Mesendoderm (in vitro differentiated cells): ENCODE results near the gene MISP.

Experiments used
- DNase-seq: peaks from one replicate; pipeline ENCODE4 v3.0.0; 2013
- H2AK5ac ChIP-seq: 2 replicates; pipeline ENCODE4 v1.6.1; 2013; ENCODE audit warnings: low read length, inconsistent platforms
- H2BK120ac ChIP-seq: 2 replicates; pipeline ENCODE4 v1.6.1; 2013; ENCODE audit warnings: low read depth, mild to moderate bottlenecking, low read length, moderate library complexity, mixed read lengths
- H2BK15ac ChIP-seq: replicated peaks from 2 replicates; pipeline ENCODE4 v1.6.1; 2013; ENCODE audit warnings: low read depth, mild to moderate bottlenecking, moderate library complexity
- H2BK5ac ChIP-seq: 2 replicates; pipeline ENCODE4 v1.6.1; 2013; ENCODE audit warnings: low read length, inconsistent platforms
- H3K18ac ChIP-seq: 2 replicates; pipeline ENCODE4 v1.6.1; 2013; ENCODE audit warnings: mild to moderate bottlenecking, low read length, mixed read lengths
- H3K23ac ChIP-seq: one replicate; pipeline ENCODE4 v1.6.1; 2013; ENCODE audit warnings: low read length
- H3K27ac ChIP-seq: 2 replicates; pipeline ENCODE4 v1.5.1; 2013; ENCODE audit warnings: low read depth, mild to moderate bottlenecking, inconsistent platforms, low read length, moderate library complexity
- H3K27me3 ChIP-seq: 2 replicates; pipeline ENCODE4 v1.6.1; 2013; ENCODE audit warnings: low read length, control low read depth, mild to moderate bottlenecking, inconsistent platforms; ENCODE audit not compliant: insufficient read depth, poor library complexity
- H3K36me3 ChIP-seq: 2 replicates; pipeline ENCODE4 v1.6.1; 2013; ENCODE audit warnings: low read length, inconsistent platforms; ENCODE audit not compliant: control insufficient read depth, insufficient read depth
- H3K4ac ChIP-seq: one replicate; pipeline ENCODE4 v1.6.1; 2013; ENCODE audit warnings: low read depth, mild to moderate bottlenecking, low read length, moderate library complexity
- H3K4me1 ChIP-seq: 2 replicates; pipeline ENCODE4 v1.6.1; 2013; ENCODE audit warnings: low read depth, low read length, inconsistent platforms; ENCODE audit not compliant: control insufficient read depth
- H3K4me2 ChIP-seq: 2 replicates; pipeline ENCODE4 v1.6.1; 2013; ENCODE audit warnings: low read length
- H3K4me3 ChIP-seq: 2 replicates; pipeline ENCODE4 v1.5.1; 2013; ENCODE audit warnings: mild to moderate bottlenecking, low read length
- H3K56ac ChIP-seq: one replicate; pipeline ENCODE4 v1.6.1; 2013; ENCODE audit warnings: low read length
- H3K79me1 ChIP-seq: 2 replicates; pipeline ENCODE4 v1.6.1; 2013; ENCODE audit warnings: low read length, inconsistent platforms
- H3K79me2 ChIP-seq: 2 replicates; pipeline ENCODE4 v1.6.1; 2013; ENCODE audit warnings: mild to moderate bottlenecking, low read length; ENCODE audit not compliant: control insufficient read depth, insufficient read depth
- H3K9ac ChIP-seq: 2 replicates; pipeline ENCODE4 v1.6.1; 2013; ENCODE audit warnings: low read length, inconsistent platforms
- H4K5ac ChIP-seq: one replicate; pipeline ENCODE4 v1.6.1; 2013; ENCODE audit warnings: low read length
- H4K8ac ChIP-seq: one replicate; pipeline ENCODE4 v1.6.1; 2013; ENCODE audit warnings: low read depth, mild to moderate bottlenecking, control low read depth, low read length, moderate library complexity
- WGBS: extraction: QIAGEN DNeasy Blood & Tissue Kit; methylation state at CpG from one replicate; pipeline ENCODE4 v1.1.7; 2013; ENCODE audit warnings: low lambda C conversion rate, missing lambda C conversion rate; ENCODE audit not compliant: insufficient coverage; ENCODE audit errors: extremely low coverage; 5-methylcytosine and 5-hydroxymethylcytosine counted together

Gene MISP

DNA sequence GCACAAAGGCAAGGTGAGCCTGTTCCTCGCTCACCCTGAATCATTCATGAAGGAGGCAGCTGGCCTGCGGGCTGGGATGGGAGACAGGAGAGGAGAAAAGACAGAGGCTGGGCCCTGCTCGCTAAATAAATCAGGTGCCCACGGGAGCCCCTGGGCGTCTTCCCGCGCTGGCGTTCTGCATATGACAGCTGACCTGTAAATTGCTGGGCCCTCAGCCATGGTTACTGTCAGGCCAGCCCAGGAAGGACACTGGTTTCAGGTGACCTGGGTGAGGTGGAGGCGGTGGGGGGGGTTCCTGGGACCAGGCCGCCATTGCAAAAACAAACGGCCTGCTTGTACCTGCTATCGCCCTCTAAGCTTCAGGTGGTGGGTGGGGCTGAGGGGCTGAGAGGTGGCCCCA lies 42.9 kb downstream of the MISP start:
- Histone ChIP-seq H3K4ac (no peak overlapping the region), H2AK5ac (no peak overlapping the region), H3K4me2 (no peak overlapping the region), H4K8ac (no peak overlapping the region), H3K27me3 (no peaks in the 10 kb centered on the region), H3K4me1 (no peaks in the 10 kb centered on the region), H3K27ac (no peak overlapping the region), H3K9ac (no peak overlapping the region), H3K79me1 (no peaks in the 10 kb centered on the region), H3K4me3 (no peak overlapping the region), H2BK15ac (no peak overlapping the region), H2BK5ac (no peak overlapping the region), H3K36me3 (no peaks in the 10 kb centered on the region), H3K56ac (no peak overlapping the region), H4K5ac (no peak overlapping the region), H2BK120ac (no peak overlapping the region), H3K23ac (no peak overlapping the region), H3K79me2 (peaks cover 9% of the 10 kb centered on the region), H3K18ac (no peak overlapping the region)
- WGBS, result no CpG with 5 or more reads among the region's 12 CpGs
- no peak for DNase-seq

DNA sequence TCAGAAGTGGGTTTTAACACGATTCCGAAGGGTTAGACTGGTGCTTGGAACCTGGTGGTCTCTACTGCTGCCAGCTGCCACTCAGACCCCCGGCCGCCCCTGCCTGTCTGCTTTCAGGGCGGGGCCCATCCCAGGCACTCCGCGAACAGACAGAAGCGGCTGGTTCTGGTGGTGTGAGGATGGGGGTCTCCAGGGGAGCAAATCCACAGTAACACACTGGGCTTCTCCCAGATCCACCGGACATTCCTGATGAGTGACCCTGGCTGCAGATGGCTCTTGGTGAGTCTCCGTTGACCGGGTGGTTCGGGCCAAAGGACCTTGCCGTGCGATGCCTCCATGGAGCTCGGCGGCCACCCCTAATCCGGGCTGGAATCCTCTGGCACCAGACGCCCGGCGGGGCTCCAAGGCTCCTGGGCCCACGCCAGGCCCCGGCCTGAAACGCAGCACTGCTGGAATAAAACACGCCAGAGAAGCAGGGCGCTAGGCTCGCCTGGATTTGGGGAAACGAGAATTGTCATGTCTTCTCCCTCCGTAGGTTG lies 44.2 kb downstream of the MISP start:
- H2BK15ac ChIP-seq, result no peak overlapping the region
- H3K4me3 ChIP-seq, result no peak overlapping the region
- WGBS, result no CpG with 5 or more reads among the region's 28 CpGs

GRCh38 chr19:795691-796581 lies 45.0 kb downstream of the MISP start:
- no peak overlapping the region for H3K4me2 ChIP-seq
- no CpG with 5 or more reads among the region's 39 CpGs for WGBS
- H3K4me3 ChIP-seq, result no peak overlapping the region
- H4K8ac ChIP-seq, result no peak overlapping the region
- peaks cover 31% of the 10 kb centered on the region for H3K79me2 ChIP-seq
- peak overlapping the region; percentile 57 for H3K4ac ChIP-seq
- H3K23ac ChIP-seq, result no peak overlapping the region
- no peak overlapping the region for H2AK5ac ChIP-seq
- H2BK5ac ChIP-seq, result no peak overlapping the region
- no peaks in the 10 kb centered on the region for H3K79me1 ChIP-seq
- no peak overlapping the region for H3K27ac ChIP-seq
- DNase-seq, result no peak
- no peak overlapping the region for H3K18ac ChIP-seq
- peaks cover 3% of the 10 kb centered on the region for H3K4me1 ChIP-seq
- no peak overlapping the region for H4K5ac ChIP-seq
- no peak overlapping the region for H3K9ac ChIP-seq
- H3K36me3 ChIP-seq, result no peaks in the 10 kb centered on the region
- H3K56ac ChIP-seq, result no peak overlapping the region
- H2BK120ac ChIP-seq, result no peak overlapping the region
- H3K27me3 ChIP-seq, result no peaks in the 10 kb centered on the region
- H2BK15ac ChIP-seq, result no peak overlapping the region

More for the DNA sequence above, 44.2 kb downstream of the MISP start:
- H3K4ac ChIP-seq, result no peak overlapping the region
- H2AK5ac ChIP-seq, result no peak overlapping the region
- no peak overlapping the region for H3K23ac ChIP-seq
- no peak overlapping the region for H3K4me2 ChIP-seq
- H3K56ac ChIP-seq, result no peak overlapping the region
- no peak overlapping the region for H3K18ac ChIP-seq
- no peak overlapping the region for H2BK5ac ChIP-seq
- no peak overlapping the region for H3K27ac ChIP-seq
- H3K4me1 ChIP-seq, result peaks cover under 1% of the 10 kb centered on the region
- no peak overlapping the region for H4K8ac ChIP-seq
- H3K9ac ChIP-seq, result no peak overlapping the region
- no peak overlapping the region for H4K5ac ChIP-seq
- peaks cover 23% of the 10 kb centered on the region for H3K79me2 ChIP-seq
- no peaks in the 10 kb centered on the region for H3K79me1 ChIP-seq
- no peak for DNase-seq
- no peaks in the 10 kb centered on the region for H3K27me3 ChIP-seq
- no peak overlapping the region for H2BK120ac ChIP-seq
- H3K36me3 ChIP-seq, result no peaks in the 10 kb centered on the region

GRCh38 chr19:796692-797527 lies 46.0 kb downstream of the MISP start, which contains the start of gene PTBP1:
TSS of gene PTBP1 (plus strand) at chr19:797452. CDS start at chr19:797498, 46 bp downstream.
- Histone ChIP-seq H4K5ac (no peak within 1 kb of the TSS), H3K4ac (peak within 1 kb of the TSS; percentile 100), H3K27ac (peak within 1 kb of the TSS; percentile 98), H3K36me3 (no peaks in the 10 kb centered on the region), H3K4me3 (peak within 1 kb of the TSS; percentile 100), H3K4me2 (peak within 1 kb of the TSS; percentile 73), H2AK5ac (no peak within 1 kb of the TSS), H3K9ac (peak within 1 kb of the TSS; percentile 99), H3K18ac (peak within 1 kb of the TSS; percentile 99), H3K4me1 (peaks cover 3% of the 10 kb centered on the region), H2BK120ac (peak within 1 kb of the TSS; percentile 92), H3K23ac (peak within 1 kb of the TSS; percentile 98), H2BK5ac (peak within 1 kb of the TSS; percentile 59), H3K79me1 (no peaks in the 10 kb centered on the region), H3K79me2 (peaks cover 41% of the 10 kb centered on the region), H2BK15ac (no peak within 1 kb of the TSS), H3K27me3 (no peaks in the 10 kb centered on the region), H3K56ac (peak within 1 kb of the TSS; percentile 98), H4K8ac (peak within 1 kb of the TSS; percentile 88)
- peak; percentile 100 for DNase-seq
- WGBS, result no CpG with 5 or more reads among the region's 83 CpGs

DNA sequence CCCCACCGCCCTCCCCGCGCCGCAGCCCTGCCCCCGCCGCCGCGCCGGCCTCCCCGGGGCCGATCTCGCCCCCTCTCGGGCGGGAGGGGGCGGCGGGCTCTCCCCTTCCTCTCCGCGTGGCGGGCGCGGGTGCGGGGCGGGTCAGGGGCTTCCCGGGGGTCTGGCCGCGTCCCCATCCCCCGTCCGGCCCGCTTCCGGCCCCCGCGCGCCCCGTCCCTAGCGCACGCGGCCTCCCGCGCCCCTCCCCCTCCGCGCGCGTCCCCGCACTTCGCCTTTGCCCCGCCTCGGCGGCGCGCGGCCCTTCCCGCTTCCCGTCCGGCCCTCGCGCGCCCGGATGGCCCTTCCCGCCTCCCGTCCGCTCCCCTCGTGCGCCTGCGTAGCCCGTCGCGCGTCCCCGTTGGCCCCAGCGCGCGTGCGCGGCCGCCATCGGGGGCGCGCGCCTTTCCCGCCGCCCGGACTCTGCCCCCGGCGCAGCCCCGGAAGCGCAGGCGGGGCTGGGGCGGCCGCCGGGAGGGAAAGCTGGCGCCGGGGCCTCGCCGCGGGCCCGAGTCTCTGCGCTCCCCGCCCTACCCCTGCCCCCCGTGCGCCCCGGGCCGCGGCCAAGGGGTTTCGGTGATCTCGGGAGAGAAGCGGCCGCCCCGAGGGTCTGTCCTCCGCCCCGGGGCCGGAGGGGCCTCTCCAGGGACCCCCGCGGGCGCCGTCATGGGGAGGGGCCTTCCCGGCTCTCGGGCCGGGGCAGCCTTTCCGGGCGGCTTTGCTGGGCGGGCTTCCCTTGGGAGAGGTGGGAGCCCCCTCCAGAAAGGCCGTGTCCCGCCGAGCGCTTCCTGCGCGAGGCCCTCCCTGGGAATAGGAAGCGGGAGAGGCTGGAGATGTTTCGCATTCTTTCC lies 46.9 kb downstream of the MISP start:
- H3K79me1 ChIP-seq, result no peaks in the 10 kb centered on the region
- peaks cover 49% of the 10 kb centered on the region for H3K79me2 ChIP-seq
- DNase-seq, result peak; percentile 94
- peak overlapping the region; percentile 59 for H2BK5ac ChIP-seq
- WGBS, result no CpG with 5 or more reads among the region's 129 CpGs
- no peak overlapping the region for H2AK5ac ChIP-seq
- peak overlapping the region; percentile 100 for H3K4me3 ChIP-seq
- H3K27me3 ChIP-seq, result no peaks in the 10 kb centered on the region
- H3K4me2 ChIP-seq, result peak overlapping the region; percentile 73
- peak overlapping the region; percentile 100 for H3K4ac ChIP-seq
- peak overlapping the region; percentile 99 for H3K9ac ChIP-seq
- H3K4me1 ChIP-seq, result peaks cover 3% of the 10 kb centered on the region
- peak overlapping the region; percentile 98 for H3K56ac ChIP-seq
- peak overlapping the region; percentile 99 for H3K18ac ChIP-seq
- H2BK15ac ChIP-seq, result no peak overlapping the region
- peak overlapping the region; percentile 88 for H4K8ac ChIP-seq
- peak overlapping the region; percentile 98 for H3K27ac ChIP-seq
- H4K5ac ChIP-seq, result no peak overlapping the region
- H3K23ac ChIP-seq, result peak overlapping the region; percentile 98
- H2BK120ac ChIP-seq, result peak overlapping the region; percentile 92
- peaks cover 2% of the 10 kb centered on the region for H3K36me3 ChIP-seq
